ENCODE measurements around the gene FGD2.

DNA sequence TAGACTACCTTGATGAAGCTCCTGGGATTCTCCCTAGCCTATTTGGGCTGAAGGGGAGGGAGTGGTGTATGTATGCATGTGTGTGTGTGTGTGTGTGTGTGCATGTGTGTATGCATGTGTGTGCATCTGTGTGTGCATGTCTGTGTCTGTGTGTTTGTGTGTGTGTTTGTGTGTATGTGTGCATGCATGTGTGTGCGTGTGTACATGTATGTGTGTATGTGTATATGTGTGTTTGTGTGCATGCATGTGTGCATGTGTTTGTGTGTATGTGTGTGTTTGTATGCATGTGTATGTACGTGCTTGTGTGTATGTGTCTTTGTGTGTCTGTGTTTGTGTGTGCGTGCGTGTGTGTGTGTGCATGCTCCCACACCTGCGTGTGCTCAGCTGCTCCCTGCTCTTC lies 15.4 kb downstream of the FGD2 start:
- no peak for TF ChIP-seq POLR2A (IDR thresholded peaks at IDR 0.05)
- TF ChIP-seq, protein P1, sequence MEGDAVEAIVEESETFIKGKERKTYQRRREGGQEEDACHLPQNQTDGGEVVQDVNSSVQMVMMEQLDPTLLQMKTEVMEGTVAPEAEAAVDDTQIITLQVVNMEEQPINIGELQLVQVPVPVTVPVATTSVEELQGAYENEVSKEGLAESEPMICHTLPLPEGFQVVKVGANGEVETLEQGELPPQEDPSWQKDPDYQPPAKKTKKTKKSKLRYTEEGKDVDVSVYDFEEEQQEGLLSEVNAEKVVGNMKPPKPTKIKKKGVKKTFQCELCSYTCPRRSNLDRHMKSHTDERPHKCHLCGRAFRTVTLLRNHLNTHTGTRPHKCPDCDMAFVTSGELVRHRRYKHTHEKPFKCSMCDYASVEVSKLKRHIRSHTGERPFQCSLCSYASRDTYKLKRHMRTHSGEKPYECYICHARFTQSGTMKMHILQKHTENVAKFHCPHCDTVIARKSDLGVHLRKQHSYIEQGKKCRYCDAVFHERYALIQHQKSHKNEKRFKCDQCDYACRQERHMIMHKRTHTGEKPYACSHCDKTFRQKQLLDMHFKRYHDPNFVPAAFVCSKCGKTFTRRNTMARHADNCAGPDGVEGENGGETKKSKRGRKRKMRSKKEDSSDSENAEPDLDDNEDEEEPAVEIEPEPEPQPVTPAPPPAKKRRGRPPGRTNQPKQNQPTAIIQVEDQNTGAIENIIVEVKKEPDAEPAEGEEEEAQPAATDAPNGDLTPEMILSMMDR (IDR thresholded peaks at IDR 0.05) = no peak
